K562 (cell line): Measurements from ENCODE around the gene TMC4.

ENCODE experiments used
- BMI1 ChIP-seq: fragments of 150-350 bp; IDR thresholded peaks from 2 replicates; pipeline ENCODE4 v1.6.1; 2014; ENCODE audit warnings: low read length
- C11orf30 ChIP-seq: fragments of 450-650 bp; IDR thresholded peaks from 2 replicates; pipeline ENCODE4 v1.6.1; 2016; ENCODE audit warnings: low read depth, mild to moderate bottlenecking
- EGR1 ChIP-seq: fragments of 450-650 bp; conservative IDR thresholded peaks from 2 replicates; pipeline ENCODE4 v1.6.1; 2017; ENCODE audit warnings: mild to moderate bottlenecking
- JUN ChIP-seq, 2 experiments: sonication (generic) in 1 of 2; formaldehyde crosslinking in 1 of 2; IDR thresholded peaks; 2 replicates each; pipeline versions ENCODE4 v1.6.1 to v1.8.0; 2012 to 2022; ENCODE audit warnings: borderline replicate concordance in 2 of 2, mild to moderate bottlenecking in 2 of 2, improper control_type of control experiment in 1 of 2, low read depth in 1 of 2, low read length in 1 of 2, missing genetic modification reagents in 1 of 2
- MCM3 ChIP-seq: fragments of 450-650 bp; IDR thresholded peaks from 2 replicates; pipeline ENCODE4 v1.6.1; 2016
- TF ChIP-seq, protein P1 (sequence below), 2 experiments: fragments of 450-650 bp; formaldehyde crosslinking in 1 of 2; IDR thresholded peaks; 2 replicates each; pipeline versions ENCODE4 v1.4.0 to v1.6.1; 2014 to 2020; ENCODE audit warnings: mild to moderate bottlenecking in 2 of 2, borderline replicate concordance in 1 of 2, low read depth in 1 of 2
- TF ChIP-seq, protein P2 (sequence below): fragments of 450-650 bp; conservative IDR thresholded peaks from 2 replicates; pipeline ENCODE4 v1.6.1; 2016; ENCODE audit warnings: missing genetic modification characterization, low read depth, mild to moderate bottlenecking, control low read depth, missing compliant biosample characterization
- TF ChIP-seq, protein P3 (sequence below): fragments of 450-650 bp; IDR thresholded peaks from 2 replicates; pipeline ENCODE4 v1.6.1; 2016; ENCODE audit warnings: low read depth
- TF ChIP-seq, protein P4 (sequence below): sonication (generic); formaldehyde crosslinking; IDR thresholded peaks from 2 replicates; pipeline ENCODE4 v1.9.0; 2022; ENCODE audit warnings: mild to moderate bottlenecking, missing genetic modification reagents

DNA sequence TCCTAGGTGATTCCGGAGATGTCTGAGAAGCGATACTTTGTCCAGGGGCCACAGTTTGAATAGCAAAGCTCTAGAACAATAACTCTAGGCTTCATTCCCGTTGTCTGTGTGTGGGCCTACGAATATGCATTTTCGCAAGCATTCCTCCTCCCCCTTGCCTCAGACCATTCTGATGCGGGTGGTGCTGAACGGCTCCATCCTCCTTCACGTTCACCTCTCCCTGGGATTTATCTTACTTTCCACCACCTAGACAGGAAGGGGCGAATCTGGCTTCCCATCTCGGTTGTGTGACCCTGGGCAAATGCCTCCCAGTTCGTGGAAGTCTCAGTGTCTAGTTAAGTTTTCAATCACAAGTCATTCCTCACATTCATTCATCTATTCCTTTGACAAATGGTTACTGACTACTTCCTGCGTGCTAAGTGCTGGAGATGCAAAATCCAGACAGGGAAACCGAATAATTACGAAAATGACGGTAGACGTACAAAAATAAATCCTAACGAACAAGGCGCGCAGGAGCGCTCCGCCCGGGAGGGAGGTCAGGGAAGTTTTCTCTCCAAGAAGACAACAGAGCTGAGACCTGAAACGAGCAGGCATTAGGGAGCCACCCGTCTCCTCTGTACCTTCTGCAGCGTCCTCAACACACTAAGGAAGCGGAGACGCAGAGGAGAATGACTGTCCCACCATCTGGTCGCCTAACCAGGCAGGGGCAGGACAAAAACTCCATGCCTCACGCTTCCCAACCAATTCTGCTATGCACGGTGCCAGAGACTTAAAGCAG lies 36.7 kb downstream of the TMC4 start:
- TF ChIP-seq, protein P1, sequence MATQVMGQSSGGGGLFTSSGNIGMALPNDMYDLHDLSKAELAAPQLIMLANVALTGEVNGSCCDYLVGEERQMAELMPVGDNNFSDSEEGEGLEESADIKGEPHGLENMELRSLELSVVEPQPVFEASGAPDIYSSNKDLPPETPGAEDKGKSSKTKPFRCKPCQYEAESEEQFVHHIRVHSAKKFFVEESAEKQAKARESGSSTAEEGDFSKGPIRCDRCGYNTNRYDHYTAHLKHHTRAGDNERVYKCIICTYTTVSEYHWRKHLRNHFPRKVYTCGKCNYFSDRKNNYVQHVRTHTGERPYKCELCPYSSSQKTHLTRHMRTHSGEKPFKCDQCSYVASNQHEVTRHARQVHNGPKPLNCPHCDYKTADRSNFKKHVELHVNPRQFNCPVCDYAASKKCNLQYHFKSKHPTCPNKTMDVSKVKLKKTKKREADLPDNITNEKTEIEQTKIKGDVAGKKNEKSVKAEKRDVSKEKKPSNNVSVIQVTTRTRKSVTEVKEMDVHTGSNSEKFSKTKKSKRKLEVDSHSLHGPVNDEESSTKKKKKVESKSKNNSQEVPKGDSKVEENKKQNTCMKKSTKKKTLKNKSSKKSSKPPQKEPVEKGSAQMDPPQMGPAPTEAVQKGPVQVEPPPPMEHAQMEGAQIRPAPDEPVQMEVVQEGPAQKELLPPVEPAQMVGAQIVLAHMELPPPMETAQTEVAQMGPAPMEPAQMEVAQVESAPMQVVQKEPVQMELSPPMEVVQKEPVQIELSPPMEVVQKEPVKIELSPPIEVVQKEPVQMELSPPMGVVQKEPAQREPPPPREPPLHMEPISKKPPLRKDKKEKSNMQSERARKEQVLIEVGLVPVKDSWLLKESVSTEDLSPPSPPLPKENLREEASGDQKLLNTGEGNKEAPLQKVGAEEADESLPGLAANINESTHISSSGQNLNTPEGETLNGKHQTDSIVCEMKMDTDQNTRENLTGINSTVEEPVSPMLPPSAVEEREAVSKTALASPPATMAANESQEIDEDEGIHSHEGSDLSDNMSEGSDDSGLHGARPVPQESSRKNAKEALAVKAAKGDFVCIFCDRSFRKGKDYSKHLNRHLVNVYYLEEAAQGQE (IDR thresholded peaks at IDR 0.05; ENCODE audit: borderline replicate concordance): no peak
- TF ChIP-seq, protein P1 (CRISPR knock-in tag; IDR thresholded peaks at IDR 0.05; ENCODE audit: low read depth): no peak
- TF ChIP-seq, protein P2, sequence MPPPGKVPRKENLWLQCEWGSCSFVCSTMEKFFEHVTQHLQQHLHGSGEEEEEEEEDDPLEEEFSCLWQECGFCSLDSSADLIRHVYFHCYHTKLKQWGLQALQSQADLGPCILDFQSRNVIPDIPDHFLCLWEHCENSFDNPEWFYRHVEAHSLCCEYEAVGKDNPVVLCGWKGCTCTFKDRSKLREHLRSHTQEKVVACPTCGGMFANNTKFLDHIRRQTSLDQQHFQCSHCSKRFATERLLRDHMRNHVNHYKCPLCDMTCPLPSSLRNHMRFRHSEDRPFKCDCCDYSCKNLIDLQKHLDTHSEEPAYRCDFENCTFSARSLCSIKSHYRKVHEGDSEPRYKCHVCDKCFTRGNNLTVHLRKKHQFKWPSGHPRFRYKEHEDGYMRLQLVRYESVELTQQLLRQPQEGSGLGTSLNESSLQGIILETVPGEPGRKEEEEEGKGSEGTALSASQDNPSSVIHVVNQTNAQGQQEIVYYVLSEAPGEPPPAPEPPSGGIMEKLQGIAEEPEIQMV (tag): no peak
- TF ChIP-seq, protein P3, sequence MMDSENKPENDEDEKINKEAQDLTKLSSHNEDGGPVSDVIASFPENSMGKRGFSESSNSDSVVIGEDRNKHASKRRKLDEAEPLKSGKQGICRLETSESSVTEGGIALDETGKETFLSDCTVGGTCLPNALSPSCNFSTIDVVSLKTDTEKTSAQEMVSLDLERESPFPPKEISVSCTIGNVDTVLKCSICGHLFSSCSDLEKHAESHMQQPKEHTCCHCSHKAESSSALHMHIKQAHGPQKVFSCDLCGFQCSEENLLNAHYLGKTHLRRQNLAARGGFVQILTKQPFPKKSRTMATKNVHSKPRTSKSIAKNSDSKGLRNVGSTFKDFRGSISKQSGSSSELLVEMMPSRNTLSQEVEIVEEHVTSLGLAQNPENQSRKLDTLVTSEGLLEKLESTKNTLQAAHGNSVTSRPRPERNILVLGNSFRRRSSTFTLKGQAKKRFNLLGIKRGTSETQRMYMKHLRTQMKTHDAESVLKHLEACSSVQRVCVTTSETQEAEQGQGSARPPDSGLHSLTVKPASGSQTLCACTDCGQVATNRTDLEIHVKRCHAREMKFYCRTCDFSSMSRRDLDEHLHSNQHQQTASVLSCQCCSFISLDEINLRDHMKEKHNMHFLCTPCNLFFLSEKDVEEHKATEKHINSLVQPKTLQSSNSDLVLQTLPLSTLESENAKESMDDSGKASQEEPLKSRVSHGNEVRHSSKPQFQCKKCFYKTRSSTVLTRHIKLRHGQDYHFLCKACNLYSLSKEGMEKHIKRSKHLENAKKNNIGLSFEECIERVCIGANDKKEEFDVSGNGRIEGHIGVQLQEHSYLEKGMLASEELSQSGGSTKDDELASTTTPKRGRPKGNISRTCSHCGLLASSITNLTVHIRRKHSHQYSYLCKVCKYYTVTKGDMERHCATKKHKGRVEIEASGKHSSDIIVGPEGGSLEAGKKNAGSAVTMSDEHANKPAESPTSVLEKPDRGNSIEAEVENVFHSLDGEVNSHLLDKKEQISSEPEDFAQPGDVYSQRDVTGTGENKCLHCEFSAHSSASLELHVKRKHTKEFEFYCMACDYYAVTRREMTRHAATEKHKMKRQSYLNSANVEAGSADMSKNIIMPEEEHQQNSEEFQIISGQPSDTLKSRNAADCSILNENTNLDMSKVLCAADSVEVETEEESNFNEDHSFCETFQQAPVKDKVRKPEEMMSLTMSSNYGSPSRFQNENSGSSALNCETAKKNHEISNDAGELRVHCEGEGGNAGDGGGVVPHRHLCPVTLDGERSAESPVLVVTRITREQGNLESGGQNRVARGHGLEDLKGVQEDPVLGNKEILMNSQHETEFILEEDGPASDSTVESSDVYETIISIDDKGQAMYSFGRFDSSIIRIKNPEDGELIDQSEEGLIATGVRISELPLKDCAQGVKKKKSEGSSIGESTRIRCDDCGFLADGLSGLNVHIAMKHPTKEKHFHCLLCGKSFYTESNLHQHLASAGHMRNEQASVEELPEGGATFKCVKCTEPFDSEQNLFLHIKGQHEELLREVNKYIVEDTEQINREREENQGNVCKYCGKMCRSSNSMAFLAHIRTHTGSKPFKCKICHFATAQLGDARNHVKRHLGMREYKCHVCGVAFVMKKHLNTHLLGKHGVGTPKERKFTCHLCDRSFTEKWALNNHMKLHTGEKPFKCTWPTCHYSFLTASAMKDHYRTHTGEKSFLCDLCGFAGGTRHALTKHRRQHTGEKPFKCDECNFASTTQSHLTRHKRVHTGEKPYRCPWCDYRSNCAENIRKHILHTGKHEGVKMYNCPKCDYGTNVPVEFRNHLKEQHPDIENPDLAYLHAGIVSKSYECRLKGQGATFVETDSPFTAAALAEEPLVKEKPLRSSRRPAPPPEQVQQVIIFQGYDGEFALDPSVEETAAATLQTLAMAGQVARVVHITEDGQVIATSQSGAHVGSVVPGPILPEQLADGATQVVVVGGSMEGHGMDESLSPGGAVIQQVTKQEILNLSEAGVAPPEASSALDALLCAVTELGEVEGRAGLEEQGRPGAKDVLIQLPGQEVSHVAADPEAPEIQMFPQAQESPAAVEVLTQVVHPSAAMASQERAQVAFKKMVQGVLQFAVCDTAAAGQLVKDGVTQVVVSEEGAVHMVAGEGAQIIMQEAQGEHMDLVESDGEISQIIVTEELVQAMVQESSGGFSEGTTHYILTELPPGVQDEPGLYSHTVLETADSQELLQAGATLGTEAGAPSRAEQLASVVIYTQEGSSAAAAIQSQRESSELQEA: no peak
- TF ChIP-seq EGR1: no peak
- no peak for TF ChIP-seq MCM3
- TF ChIP-seq C11orf30: no peak
- no peak for TF ChIP-seq BMI1
- TF ChIP-seq JUN (IDR thresholded peaks at IDR 0.05; ENCODE audit: borderline replicate concordance, low read depth, low read length): no peak
- no peak for TF ChIP-seq JUN (CRISPR knock-in tag; IDR thresholded peaks at IDR 0.05; ENCODE audit: borderline replicate concordance)
- TF ChIP-seq, protein P4, sequence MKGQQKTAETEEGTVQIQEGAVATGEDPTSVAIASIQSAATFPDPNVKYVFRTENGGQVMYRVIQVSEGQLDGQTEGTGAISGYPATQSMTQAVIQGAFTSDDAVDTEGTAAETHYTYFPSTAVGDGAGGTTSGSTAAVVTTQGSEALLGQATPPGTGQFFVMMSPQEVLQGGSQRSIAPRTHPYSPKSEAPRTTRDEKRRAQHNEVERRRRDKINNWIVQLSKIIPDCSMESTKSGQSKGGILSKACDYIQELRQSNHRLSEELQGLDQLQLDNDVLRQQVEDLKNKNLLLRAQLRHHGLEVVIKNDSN (CRISPR knock-in tag): no peak
